ENCODE results near the gene SRCAP. TPM values are rescaled to one million over a fixed set of nuclear protein-coding genes. Genes with fewer than 3 reads are reported as not detected.

Gene SRCAP
- total RNA-seq, 1 experiment from 2014 or later, result 60.7 TPM

DNA sequence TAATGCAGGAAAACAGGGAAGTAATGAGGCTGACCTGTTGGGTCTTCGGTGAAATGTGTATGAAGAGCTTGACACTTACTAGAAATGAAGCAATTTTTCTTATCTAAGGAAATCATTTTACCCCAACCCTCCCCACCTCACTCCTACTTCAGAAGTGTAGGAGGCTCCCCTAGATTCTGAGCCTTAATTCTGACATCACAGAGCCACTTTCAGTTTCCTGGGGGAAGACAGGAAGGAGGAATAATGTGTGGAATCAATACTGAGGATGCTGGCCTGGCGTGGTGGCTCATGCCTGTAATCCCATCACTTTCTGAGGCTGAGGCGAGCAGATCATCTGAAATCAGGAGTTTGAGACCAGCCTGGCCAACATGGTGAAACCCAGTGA, 20.4 kb upstream of the SRCAP start:
- Mint-ChIP-seq H3K36me3 (ENCODE audit: insufficient read depth, unreplicated experiment) (no peaks in the 10 kb centered on the region), H3K4me3 (ENCODE audit: unreplicated experiment) (no peak overlapping the region), H3K27ac (ENCODE audit: low read depth, unreplicated experiment) (no peak overlapping the region), H3K4me1 (ENCODE audit: insufficient read depth, unreplicated experiment) (no peaks in the 10 kb centered on the region), H3K9me3 (ENCODE audit: unreplicated experiment) (no peaks in the 10 kb centered on the region), H3K27me3 (ENCODE audit: insufficient read depth, unreplicated experiment) (no peaks in the 10 kb centered on the region)
- ChIA-PET POLR2A (no interaction called here), CTCF (no interaction called here)
- TF ChIP-seq CTCF (IDR thresholded peaks at IDR 0.05; ENCODE audit: unreplicated experiment), result no peak
- DNase-seq (ENCODE audit: unreplicated experiment), result no peak
- intact Hi-C loops (cut with micrococcal nuclease), result no loop called here
- BruUV-seq (replicated peaks), result no TSS peak

- intact Hi-C loops (cut with micrococcal nuclease), result no loop called here
- BruUV-seq (replicated peaks), result no TSS peak
- H3K36me3 Mint-ChIP-seq (ENCODE audit: insufficient read depth, unreplicated experiment), result no peaks in the 10 kb centered on the region
- H3K9me3 Mint-ChIP-seq (ENCODE audit: unreplicated experiment), result no peaks in the 10 kb centered on the region
- no peak for TF ChIP-seq CTCF (IDR thresholded peaks at IDR 0.05; ENCODE audit: unreplicated experiment)
- H3K4me1 Mint-ChIP-seq (ENCODE audit: insufficient read depth, unreplicated experiment), result no peaks in the 10 kb centered on the region
- POLR2A ChIA-PET, result interaction anchor here (2.0 kb wide), 1 partner anchor 16 kb away, joined by 4 read pairs; no protein-coding TSS in a partner anchor
- H3K4me3 Mint-ChIP-seq (ENCODE audit: unreplicated experiment), result no peak overlapping the region
- no peak for DNase-seq (ENCODE audit: unreplicated experiment)
- CTCF ChIA-PET, result no interaction called here
- no peaks in the 10 kb centered on the region for H3K27me3 Mint-ChIP-seq (ENCODE audit: insufficient read depth, unreplicated experiment)
- H3K27ac Mint-ChIP-seq (ENCODE audit: low read depth, unreplicated experiment), result no peak overlapping the region
These were observed 18.6 kb upstream of the SRCAP start for GRCh38 chr16:30680326-30680725.

DNA sequence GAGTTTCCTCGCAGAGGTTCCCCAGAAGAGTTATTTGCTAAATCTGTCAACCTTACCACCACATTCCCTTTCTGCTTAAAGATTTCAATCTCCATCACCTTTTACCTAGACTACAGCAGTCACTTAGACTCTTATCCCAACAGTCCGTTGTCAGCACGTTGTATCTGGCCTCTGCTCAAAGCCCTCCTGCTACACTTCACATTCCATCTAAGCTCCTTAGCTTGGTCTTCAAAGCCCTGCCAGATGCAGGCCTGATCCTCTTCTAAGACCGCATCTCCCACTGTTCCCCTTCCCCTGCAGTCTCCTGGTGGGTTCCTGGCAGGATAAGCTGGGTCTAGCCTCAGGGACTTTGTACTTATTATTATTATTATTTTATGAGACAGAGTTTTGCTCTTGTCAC, 10.3 kb upstream of the SRCAP start:
- Mint-ChIP-seq H3K4me3 (ENCODE audit: unreplicated experiment) (no peak overlapping the region), H3K9me3 (ENCODE audit: unreplicated experiment) (no peaks in the 10 kb centered on the region), H3K27me3 (ENCODE audit: insufficient read depth, unreplicated experiment) (no peaks in the 10 kb centered on the region), H3K36me3 (ENCODE audit: insufficient read depth, unreplicated experiment) (no peaks in the 10 kb centered on the region), H3K4me1 (ENCODE audit: insufficient read depth, unreplicated experiment) (peaks cover 7% of the 10 kb centered on the region), H3K27ac (ENCODE audit: low read depth, unreplicated experiment) (no peak overlapping the region)
- DNase-seq (ENCODE audit: unreplicated experiment), result no peak
- ChIA-PET POLR2A (interaction anchor here (1.9 kb wide), 1 partner anchor 8 kb away, joined by 7 read pairs; no protein-coding TSS in a partner anchor), CTCF (interaction anchor here (0.6 to 1.0 kb wide), 2 partner anchors 15 to 232 kb away, joined by 3 read pairs; no protein-coding TSS in a partner anchor)
- intact Hi-C loops (cut with micrococcal nuclease), result no loop called here
- BruUV-seq (replicated peaks), result no TSS peak
- no peak for TF ChIP-seq CTCF (IDR thresholded peaks at IDR 0.05; ENCODE audit: unreplicated experiment)

- H3K4me3 Mint-ChIP-seq (ENCODE audit: unreplicated experiment), result no peak overlapping the region
- no peak overlapping the region for H3K27ac Mint-ChIP-seq (ENCODE audit: low read depth, unreplicated experiment)
- no peak for TF ChIP-seq CTCF (IDR thresholded peaks at IDR 0.05; ENCODE audit: unreplicated experiment)
- no TSS peak for BruUV-seq (replicated peaks)
- H3K36me3 Mint-ChIP-seq (ENCODE audit: insufficient read depth, unreplicated experiment), result no peaks in the 10 kb centered on the region
- CTCF ChIA-PET, result interaction anchor here (1.2 kb wide), 1 partner anchor 250 kb away, joined by 3 read pairs; no protein-coding TSS in a partner anchor
- H3K4me1 Mint-ChIP-seq (ENCODE audit: insufficient read depth, unreplicated experiment), result peaks cover 10% of the 10 kb centered on the region
- DNase-seq (ENCODE audit: unreplicated experiment), result no peak
- H3K9me3 Mint-ChIP-seq (ENCODE audit: unreplicated experiment), result no peaks in the 10 kb centered on the region
- intact Hi-C loops (cut with micrococcal nuclease), result no loop called here
- no peaks in the 10 kb centered on the region for H3K27me3 Mint-ChIP-seq (ENCODE audit: insufficient read depth, unreplicated experiment)
- POLR2A ChIA-PET, result no interaction called here
These were observed 7.1 kb upstream of the SRCAP start for GRCh38 chr16:30691907-30692306.
